ENCODE data around the gene IL4I1. TPM values are rescaled to one million over a fixed set of nuclear protein-coding genes. Genes with fewer than 3 reads are reported as not detected.

The IL4I1 gene
- total and polyA plus RNA-seq, 2 experiments from 2014 or later = 0.66 TPM; not detected in 1

GRCh38 chr19:49851456-49852259 is 45.0 kb downstream of the IL4I1 start:
- Histone ChIP-seq H3K9me2 (ENCODE audit: insufficient read depth) (no peaks in the 10 kb centered on the region), H2AFZ (no peak overlapping the region), H4K20me1 (ENCODE audit: insufficient read depth) (no peaks in the 10 kb centered on the region; the same call in 1 of the 2 replicates), H3K4me2 (ENCODE audit: unreplicated experiment) (peak overlapping the region; percentile 70), H3K27me3 (replicated peaks; ENCODE audit: insufficient read depth) (no peaks in the 10 kb centered on the region), H3K79me2 (ENCODE audit: insufficient read depth) (peaks cover 47% of the 10 kb centered on the region), H3F3A (ENCODE audit: insufficient read depth) (peaks cover 34% of the 10 kb centered on the region; the same call in 1 of the 2 replicates), H3K9ac (peak overlapping the region; percentile 100), H3K27ac (peak overlapping the region; percentile 99; the same call in 1 of the 2 replicates), H3K36me3 (ENCODE audit: low read depth) (no peaks in the 10 kb centered on the region), H3K9me3 (ENCODE audit: low read depth) (no peaks in the 10 kb centered on the region), H3K4me1 (ENCODE audit: insufficient read depth) (peaks cover 13% of the 10 kb centered on the region), H3K4me3 (peak overlapping the region; percentile 99)
- in situ Hi-C loops (cut with MboI) = no loop called here
- DNase-seq = peak; percentile 53
- TF ChIP-seq EZH2 (IDR thresholded peaks at IDR 0.05; ENCODE audit: insufficient read depth, poor library complexity, severe bottlenecking) (no peak), EZH2phosphoT487 (IDR thresholded peaks at IDR 0.05; ENCODE audit: insufficient read depth, low read depth) (no peak)
- 2 to 5% methylated on average over 24 to 78 of the region's 78 CpGs for WGBS, 2 experiments (ENCODE audit: low coverage in 1 of 2, low lambda C conversion rate in 2 of 2, missing lambda C conversion rate in 2 of 2)

GRCh38 chr19:49850487-49851342 is 46.0 kb downstream of the IL4I1 start, which contains the start of gene PTOV1:
TSS of gene PTOV1 (plus strand) at chr19:49851159.
- 1% methylated on average over 32 to 98 of the region's 98 CpGs for WGBS, 2 experiments (ENCODE audit: low coverage in 1 of 2, low lambda C conversion rate in 2 of 2, missing lambda C conversion rate in 2 of 2)
- no peak for TF ChIP-seq EZH2phosphoT487 (IDR thresholded peaks at IDR 0.05; ENCODE audit: insufficient read depth, low read depth)
- no peak for TF ChIP-seq EZH2 (IDR thresholded peaks at IDR 0.05; ENCODE audit: insufficient read depth, poor library complexity, severe bottlenecking)
- H4K20me1 ChIP-seq (ENCODE audit: insufficient read depth) = no peaks in the 10 kb centered on the region; the same call in 1 of the 2 replicates

DNA sequence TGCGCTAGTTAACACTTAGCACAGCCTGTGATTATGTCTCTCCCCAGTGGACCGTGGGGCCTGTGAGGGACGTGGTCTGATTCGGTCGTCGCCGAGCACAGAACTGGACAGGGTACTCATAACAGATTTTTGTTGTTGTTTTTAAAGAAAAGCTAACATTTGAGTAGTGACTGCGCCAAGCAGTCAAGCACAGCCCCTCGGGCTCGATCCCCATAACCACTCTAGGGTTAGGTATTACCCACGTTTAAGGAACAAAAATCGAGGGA is 46.5 kb downstream of the IL4I1 start:
- Histone ChIP-seq H3K9me2 (ENCODE audit: insufficient read depth) (no peaks in the 10 kb centered on the region), H3K4me1 (ENCODE audit: insufficient read depth) (peaks cover 13% of the 10 kb centered on the region), H3K36me3 (ENCODE audit: low read depth) (no peaks in the 10 kb centered on the region), H4K20me1 (ENCODE audit: insufficient read depth) (no peaks in the 10 kb centered on the region; the same call in 1 of the 2 replicates), H3K4me2 (ENCODE audit: unreplicated experiment) (peak overlapping the region; percentile 86), H3K4me3 (peak overlapping the region; percentile 99), H3K9ac (peak overlapping the region; percentile 100), H3K79me2 (ENCODE audit: insufficient read depth) (peaks cover 42% of the 10 kb centered on the region), H3K27me3 (replicated peaks; ENCODE audit: insufficient read depth) (no peaks in the 10 kb centered on the region), H3K9me3 (ENCODE audit: low read depth) (no peaks in the 10 kb centered on the region), H3K27ac (peak overlapping the region; percentile 99), H3F3A (ENCODE audit: insufficient read depth) (peaks cover 34% of the 10 kb centered on the region), H2AFZ (peak overlapping the region; percentile 84; the same call in 1 of the 2 replicates)
- in situ Hi-C loops (cut with MboI) = no loop called here
- 73 to 77% methylated on average over 12 of the region's 12 CpGs for WGBS, 2 experiments (ENCODE audit: low coverage in 1 of 2, low lambda C conversion rate in 2 of 2, missing lambda C conversion rate in 2 of 2)
- DNase-seq = no peak
- TF ChIP-seq EZH2phosphoT487 (IDR thresholded peaks at IDR 0.05; ENCODE audit: insufficient read depth, low read depth) (no peak), EZH2 (IDR thresholded peaks at IDR 0.05; ENCODE audit: insufficient read depth, poor library complexity, severe bottlenecking) (no peak)

More at GRCh38 chr19:49850487-49851342, 46.0 kb downstream of the IL4I1 start, which contains the start of gene PTOV1:
- Histone ChIP-seq H3K27ac (peak within 1 kb of the TSS; percentile 99), H3K27me3 (replicated peaks; ENCODE audit: insufficient read depth) (no peaks in the 10 kb centered on the region), H3K4me3 (peak within 1 kb of the TSS; percentile 99), H3K9ac (peak within 1 kb of the TSS; percentile 100), H3K9me3 (ENCODE audit: low read depth) (no peaks in the 10 kb centered on the region), H3K36me3 (ENCODE audit: low read depth) (no peaks in the 10 kb centered on the region), H2AFZ (peak within 1 kb of the TSS; percentile 84), H3K4me2 (ENCODE audit: unreplicated experiment) (peak within 1 kb of the TSS; percentile 86), H3K4me1 (ENCODE audit: insufficient read depth) (peaks cover 13% of the 10 kb centered on the region), H3K9me2 (ENCODE audit: insufficient read depth) (no peaks in the 10 kb centered on the region), H3F3A (ENCODE audit: insufficient read depth) (peaks cover 34% of the 10 kb centered on the region; the same call in 1 of the 2 replicates), H3K79me2 (ENCODE audit: insufficient read depth) (peaks cover 46% of the 10 kb centered on the region)
- peak; percentile 97 for DNase-seq
- in situ Hi-C loops (cut with MboI) = no loop called here
